ENCODE measurements around the gene LRRFIP1.

DNA sequence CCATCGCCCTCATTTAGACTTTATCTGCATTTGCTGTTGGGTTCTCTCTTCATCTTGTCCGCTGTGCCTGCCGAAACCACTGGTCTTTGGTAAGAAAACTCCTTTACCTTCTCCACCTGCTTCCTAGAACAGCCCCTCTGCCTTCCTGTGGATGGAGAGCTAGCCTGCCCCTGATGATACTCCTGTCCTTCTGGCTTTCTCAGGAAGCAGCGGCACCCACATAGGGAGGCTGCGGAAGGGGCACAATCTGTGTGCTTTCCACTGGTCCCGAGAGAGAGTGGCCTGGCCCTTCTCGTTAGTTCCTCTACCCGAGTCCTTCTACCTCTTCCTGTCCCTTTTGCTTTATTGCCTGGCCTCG lies 90.9 kb downstream of the LRRFIP1 start:
- TF ChIP-seq FOXM1 (IDR thresholded peaks at IDR 0.05; ENCODE audit: borderline replicate concordance, low read depth) (no peak), TAF1 (IDR thresholded peaks at IDR 0.05; ENCODE audit: low read depth) (no peak), EP300 (IDR thresholded peaks at IDR 0.05; ENCODE audit: borderline replicate concordance) (no peak), RAD21 (IDR thresholded peaks at IDR 0.05; ENCODE audit: low read depth) (no peak), TCF12 (IDR thresholded peaks at IDR 0.05; ENCODE audit: low read depth) (no peak)
- TF ChIP-seq, protein P1, sequence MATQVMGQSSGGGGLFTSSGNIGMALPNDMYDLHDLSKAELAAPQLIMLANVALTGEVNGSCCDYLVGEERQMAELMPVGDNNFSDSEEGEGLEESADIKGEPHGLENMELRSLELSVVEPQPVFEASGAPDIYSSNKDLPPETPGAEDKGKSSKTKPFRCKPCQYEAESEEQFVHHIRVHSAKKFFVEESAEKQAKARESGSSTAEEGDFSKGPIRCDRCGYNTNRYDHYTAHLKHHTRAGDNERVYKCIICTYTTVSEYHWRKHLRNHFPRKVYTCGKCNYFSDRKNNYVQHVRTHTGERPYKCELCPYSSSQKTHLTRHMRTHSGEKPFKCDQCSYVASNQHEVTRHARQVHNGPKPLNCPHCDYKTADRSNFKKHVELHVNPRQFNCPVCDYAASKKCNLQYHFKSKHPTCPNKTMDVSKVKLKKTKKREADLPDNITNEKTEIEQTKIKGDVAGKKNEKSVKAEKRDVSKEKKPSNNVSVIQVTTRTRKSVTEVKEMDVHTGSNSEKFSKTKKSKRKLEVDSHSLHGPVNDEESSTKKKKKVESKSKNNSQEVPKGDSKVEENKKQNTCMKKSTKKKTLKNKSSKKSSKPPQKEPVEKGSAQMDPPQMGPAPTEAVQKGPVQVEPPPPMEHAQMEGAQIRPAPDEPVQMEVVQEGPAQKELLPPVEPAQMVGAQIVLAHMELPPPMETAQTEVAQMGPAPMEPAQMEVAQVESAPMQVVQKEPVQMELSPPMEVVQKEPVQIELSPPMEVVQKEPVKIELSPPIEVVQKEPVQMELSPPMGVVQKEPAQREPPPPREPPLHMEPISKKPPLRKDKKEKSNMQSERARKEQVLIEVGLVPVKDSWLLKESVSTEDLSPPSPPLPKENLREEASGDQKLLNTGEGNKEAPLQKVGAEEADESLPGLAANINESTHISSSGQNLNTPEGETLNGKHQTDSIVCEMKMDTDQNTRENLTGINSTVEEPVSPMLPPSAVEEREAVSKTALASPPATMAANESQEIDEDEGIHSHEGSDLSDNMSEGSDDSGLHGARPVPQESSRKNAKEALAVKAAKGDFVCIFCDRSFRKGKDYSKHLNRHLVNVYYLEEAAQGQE (IDR thresholded peaks at IDR 0.05; ENCODE audit: low read depth): no peak
- TF ChIP-seq, protein P2, sequence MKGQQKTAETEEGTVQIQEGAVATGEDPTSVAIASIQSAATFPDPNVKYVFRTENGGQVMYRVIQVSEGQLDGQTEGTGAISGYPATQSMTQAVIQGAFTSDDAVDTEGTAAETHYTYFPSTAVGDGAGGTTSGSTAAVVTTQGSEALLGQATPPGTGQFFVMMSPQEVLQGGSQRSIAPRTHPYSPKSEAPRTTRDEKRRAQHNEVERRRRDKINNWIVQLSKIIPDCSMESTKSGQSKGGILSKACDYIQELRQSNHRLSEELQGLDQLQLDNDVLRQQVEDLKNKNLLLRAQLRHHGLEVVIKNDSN (IDR thresholded peaks at IDR 0.05): no peak
